Cardiac fibroblast (primary cell): ENCODE results near the gene HSPBP1.

ENCODE experiments used
- DNase-seq, 2 donors: peaks; one replicate each; pipeline versions ENCODE4 v3.0.0 to v3.0.0-alpha.2; 2010; ENCODE audit warnings: low read depth in 2 of 2
- H3K4me3 ChIP-seq, 2 donors: replicated peaks in 1 of 2; 1 replicate in 1 of 2; 2 replicates in 1 of 2; pipeline ENCODE4 v1.5.1; 2011; ENCODE audit warnings: low read depth in 2 of 2, low read length in 2 of 2, mild to moderate bottlenecking in 2 of 2, moderate library complexity in 1 of 2
- TF ChIP-seq, protein P1 (sequence below): IDR thresholded peaks from one replicate; pipeline ENCODE4 v1.5.1; 2011; ENCODE audit warnings: low read depth, mild to moderate bottlenecking, low read length, inconsistent platforms

Gene HSPBP1

DNA sequence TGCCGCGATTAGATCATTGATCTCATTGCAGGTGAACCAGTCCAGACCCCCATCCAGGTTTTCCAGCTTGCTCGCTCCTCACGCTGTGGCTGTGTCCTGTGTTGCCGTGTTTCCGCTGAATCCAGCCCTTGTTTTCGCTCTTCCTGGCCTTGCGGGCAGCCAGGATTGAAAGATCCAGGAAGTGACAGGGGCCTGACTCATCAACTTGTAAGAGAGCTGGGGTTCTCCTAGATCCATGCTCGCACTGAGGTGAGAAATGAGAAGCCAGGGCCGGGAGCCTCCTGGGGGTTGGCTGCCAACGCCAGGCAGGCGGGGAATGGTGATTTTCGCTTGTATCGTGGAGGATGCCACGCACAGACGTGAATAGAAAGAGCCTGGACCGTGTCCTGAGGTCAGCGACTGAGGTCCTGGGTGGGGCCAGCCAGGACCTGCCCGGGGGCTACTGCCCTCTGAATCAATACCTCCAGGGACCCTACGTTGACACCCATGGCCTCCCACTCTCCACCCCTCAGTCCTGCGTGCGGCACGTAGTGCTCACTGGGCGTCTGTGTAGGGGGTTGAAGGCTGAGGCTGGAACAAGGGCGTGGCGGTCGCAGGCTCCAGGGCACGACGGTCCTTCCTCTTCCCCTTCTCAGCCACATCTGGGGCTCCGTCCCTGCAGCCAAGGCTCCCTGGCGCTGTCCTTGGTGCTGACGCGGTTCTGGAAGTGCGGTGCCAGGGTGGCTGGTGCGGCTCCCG, 63.3 kb downstream of the HSPBP1 start:
- peak; percentile 99 to 100 for DNase-seq
- TF ChIP-seq, protein P1, sequence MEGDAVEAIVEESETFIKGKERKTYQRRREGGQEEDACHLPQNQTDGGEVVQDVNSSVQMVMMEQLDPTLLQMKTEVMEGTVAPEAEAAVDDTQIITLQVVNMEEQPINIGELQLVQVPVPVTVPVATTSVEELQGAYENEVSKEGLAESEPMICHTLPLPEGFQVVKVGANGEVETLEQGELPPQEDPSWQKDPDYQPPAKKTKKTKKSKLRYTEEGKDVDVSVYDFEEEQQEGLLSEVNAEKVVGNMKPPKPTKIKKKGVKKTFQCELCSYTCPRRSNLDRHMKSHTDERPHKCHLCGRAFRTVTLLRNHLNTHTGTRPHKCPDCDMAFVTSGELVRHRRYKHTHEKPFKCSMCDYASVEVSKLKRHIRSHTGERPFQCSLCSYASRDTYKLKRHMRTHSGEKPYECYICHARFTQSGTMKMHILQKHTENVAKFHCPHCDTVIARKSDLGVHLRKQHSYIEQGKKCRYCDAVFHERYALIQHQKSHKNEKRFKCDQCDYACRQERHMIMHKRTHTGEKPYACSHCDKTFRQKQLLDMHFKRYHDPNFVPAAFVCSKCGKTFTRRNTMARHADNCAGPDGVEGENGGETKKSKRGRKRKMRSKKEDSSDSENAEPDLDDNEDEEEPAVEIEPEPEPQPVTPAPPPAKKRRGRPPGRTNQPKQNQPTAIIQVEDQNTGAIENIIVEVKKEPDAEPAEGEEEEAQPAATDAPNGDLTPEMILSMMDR = no peak
- peak overlapping the region; percentile 44 to 49 for H3K4me3 ChIP-seq

DNA sequence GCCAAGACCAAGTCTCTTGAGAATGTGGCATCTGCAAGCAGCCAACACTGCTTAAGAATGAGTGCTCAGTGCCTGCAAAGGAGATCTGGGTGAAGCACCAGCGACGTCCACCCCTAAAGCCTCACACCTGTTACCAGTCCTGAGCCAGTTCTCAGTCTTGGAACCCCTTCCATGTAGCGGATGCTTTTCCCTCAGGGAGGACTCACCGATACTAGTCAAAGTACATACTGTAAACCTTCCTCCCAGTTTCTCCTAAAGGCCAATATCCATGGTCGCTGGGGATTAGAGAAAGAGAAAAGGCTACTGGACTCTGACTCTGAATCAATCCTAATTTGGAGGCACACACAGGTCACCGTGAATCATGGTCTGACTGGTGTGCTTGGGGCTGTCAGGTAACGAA, 66.4 kb downstream of the HSPBP1 start:
- no peak for DNase-seq
- TF ChIP-seq, protein P1 = no peak
- H3K4me3 ChIP-seq = no peak overlapping the region

DNA sequence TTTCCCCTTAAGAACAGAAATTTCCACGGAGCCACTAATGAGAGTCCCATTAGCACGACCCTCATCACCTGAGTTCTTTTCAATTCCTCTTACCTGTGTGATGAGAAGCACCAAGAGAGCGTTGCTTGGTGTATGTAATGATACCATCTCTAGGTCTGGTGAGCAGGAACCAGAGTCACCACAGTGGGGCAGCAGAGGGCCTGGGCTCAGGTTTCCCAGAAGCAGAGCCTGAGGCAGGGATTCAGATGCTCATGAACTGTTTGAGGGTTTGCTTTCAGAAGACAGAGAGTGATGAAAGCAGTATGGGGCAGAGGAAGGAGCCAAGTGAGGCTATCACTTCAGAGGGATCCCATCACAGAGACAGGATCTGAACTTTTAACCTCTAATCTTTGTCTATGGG, 67.5 kb downstream of the HSPBP1 start:
- DNase-seq = peak in 1 of 2 donors; percentile 24
- H3K4me3 ChIP-seq = no peak overlapping the region
- TF ChIP-seq, protein P1 = peak; percentile 35
